GM21619 (cell line): Measurements from ENCODE around the gene ECE1.

Source experiments
- ATAC-seq: cut with Tn5 transposase; IDR thresholded peaks from one replicate; pipeline ENCODE4 v1.9.1; 2021; ENCODE audit not compliant: unreplicated experiment

The ECE1 gene

DNA sequence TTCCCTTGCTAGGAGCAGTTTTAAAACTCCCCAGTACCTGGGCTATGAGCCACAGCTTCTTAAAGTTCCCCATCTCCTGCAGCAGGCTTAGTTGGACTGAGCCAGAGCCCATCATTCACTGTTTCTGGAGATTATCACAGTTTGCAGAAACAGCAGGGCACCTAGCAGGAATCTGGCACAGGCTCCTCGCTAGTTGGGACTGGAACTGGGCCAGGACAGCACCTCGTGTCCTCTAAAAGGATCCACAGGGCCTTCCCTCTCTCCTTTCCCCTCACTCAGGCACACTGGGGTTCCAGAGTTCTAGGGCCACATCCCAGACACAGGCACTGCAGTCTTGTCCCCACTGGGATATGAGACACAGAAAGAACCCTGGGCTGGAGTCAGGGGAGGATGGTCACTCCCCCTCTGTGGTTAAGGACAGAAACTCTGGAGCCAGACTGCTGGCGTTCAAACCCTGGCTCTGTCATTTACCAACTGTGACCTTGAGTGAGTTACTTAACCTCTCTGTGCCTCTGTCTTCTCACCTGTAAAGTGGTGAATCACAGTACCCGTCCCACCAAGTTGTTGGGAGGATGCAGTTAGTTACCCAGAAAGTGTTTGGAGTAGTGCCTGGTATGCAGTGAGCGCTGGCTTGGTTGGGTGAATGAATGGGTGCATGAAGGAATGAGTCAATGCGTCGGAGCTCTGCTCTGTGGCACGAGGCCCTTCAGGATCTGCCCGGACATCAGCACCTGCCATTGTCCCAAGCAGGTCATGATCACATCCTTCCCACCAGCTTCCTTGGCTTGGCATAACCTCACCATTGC is 18.8 kb upstream of the ECE1 start:
- ATAC-seq = no peak

DNA sequence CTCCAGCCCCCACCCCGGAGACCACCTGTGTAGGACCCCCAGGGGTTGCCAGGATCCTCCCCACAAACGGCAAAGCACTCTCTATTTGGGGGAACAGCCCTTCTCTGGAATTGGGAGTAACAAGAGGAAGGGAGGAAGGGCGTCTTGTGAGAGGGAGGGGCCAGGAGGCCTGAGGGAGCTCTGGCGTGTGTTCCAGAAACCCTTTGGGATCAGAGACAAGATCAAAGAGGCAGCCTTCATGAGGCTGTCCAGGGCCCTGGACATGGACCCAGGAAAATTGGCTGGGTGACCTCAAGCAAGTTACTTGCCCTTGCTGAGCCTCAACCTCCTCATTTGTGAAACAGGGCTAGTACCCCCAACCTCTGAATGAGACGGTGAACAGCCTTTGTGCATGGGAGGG is 18.1 kb upstream of the ECE1 start:
- ATAC-seq = no peak

DNA sequence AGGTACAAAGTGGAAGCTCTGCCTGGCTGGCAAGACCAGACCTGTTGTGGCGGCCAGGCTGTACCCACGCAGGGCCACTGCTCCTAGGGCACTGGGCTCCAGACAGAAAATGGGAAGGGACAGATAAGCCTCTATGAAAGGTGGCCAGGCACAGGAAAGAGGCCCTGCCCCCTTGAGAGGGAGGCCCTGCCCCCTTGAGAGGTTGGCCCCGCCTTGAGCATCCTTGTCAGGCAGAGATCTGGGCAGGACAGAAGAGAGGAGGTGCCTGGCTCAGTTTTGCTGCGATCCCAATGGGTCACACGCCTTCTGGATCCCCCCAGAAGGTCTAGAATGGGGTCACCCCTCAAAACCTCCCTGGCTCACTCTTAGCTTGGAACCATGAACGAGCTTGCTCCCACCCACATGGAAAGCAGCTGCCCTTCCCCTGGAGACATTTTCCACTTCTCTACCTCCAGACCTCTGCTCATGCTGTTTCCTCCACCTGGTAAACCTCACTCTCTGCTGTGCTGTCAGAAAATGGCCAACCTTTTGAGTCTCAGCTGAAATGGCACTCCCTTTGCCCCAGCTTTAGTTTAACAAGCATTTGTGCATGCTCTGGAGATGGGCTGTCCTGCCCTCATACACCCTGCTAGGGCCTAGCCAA is 17.5 kb upstream of the ECE1 start:
- ATAC-seq = no peak

DNA sequence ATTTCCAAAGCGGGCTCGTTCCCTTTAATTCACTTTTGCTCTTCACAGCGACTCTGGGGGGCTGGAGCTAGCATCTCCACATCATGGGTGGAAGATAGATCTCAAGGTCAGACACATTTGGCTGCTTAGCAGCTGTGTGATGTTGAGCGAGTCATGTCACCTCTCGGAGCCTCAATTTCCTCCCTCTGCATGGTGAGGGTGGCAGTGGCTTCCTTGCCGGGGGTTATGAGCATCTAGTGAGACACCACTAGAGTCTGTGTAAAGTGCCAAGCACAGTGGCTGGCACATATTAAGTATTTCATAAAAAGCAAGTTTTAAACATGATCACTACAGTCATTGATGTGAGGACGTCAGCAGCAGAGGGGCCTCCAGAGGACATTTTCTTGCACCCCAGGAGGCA is 16.9 kb upstream of the ECE1 start:
- no peak for ATAC-seq

DNA sequence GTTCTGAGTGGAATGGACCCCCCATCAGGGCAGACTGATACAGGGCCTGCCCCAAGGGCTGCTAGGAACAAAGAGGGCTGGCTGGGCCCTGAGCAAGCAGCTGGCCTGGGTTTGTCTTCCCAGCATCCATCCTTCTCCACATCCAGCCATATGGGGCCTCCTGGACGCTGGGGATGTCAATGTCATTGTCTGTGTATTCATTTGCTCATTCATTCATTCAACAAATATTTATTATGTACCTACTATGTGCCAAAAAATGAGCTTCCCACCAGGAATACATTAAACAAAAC is 15.6 kb upstream of the ECE1 start:
- no peak for ATAC-seq

DNA sequence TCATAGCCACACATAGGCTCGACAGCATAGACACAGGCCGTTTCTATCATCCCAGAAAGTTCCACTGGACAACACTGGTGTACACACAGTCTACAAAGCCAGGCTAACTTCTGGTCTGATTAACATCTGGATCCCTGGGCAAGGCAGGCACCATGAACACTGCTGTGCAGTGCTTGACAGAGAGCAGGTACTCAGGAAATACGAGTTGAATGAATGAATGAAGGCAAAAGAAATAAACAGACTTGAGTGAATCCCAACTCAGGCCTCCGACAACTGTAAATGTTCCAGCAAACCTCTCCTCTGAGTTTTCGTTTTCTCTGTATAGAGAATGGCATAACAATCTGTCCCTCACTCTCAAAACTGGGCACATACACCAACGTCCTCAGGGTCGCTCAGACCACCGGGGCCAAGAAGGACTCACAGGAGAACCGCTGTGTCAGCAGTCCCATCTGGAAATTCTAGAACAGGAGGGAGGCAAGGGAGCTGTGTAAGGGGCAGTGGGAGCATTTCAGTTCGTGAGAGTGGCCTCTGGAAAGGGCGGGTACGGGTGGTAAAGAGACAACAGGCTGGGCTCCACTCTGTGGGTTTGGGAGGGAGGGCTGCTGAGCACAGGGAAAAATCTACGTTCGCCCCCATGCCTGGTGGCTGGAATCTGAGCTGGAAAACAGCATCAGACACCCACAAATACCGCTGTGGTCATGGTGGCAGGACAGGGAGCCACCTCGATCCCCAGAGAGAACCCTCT is 15.1 kb upstream of the ECE1 start:
- ATAC-seq = no peak

DNA sequence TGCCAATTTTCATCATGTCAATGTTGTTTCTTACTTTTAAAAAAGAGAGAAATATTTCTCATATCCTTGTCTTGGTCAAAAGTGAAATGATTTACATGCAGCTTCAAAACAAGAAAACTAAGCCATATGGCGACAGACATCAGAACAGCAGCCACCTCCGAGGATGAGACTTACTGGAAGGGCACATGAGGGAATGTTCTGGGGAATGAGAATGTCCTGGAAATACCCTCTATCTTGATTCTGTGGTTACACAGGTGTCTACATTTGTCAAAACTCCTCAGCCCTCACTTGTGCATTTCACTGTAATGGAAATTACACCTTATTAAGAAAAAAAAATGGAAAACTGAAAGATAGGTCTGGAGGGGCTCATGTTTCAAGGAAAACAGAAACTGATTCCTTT is 14.2 kb upstream of the ECE1 start:
- ATAC-seq = no peak

DNA sequence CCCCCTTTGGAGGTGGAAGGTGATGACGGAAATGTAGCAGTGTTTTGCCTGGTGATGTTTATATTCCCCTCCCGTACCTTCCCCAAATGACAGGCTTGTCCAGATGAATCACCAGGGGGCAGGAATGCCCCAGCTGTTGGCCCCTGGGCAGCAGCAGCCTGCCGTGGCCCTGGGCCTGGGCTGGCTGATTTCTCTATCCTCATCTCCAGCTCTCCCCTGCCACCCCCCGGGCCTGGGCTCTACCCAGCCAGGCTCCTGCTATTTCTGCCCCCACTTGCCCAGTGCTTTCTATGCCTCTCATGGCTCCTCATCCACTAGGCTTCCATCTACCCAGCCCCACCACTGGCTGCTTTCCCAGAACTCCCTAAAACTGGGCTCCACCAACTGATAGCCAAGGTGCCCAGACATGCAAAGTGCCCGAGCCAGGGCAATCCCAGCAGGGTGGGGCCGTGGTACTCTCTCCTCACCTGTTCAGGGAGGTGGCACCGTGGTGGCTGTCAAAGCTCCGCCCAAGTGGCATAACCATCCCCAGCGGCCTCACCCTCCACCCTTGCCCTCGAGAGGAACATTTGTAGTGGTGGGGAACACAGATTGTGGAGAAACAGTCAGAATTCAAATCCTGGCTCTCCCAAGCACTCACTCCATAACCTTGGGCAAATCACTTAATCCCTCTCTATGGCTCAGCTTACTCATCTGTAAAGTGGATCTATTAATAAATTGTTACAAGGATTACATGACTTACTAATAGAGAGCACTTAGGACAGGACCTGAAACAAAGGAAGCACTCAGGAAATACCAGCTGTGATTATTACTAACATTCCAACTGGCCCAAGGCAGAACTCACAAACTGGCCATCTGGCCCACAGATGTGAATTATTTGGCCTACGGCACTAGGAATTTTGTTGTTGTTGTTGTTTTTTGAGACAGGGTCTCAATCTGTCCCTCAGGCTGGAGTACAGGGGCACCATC is 12.8 kb upstream of the ECE1 start:
- no peak for ATAC-seq

DNA sequence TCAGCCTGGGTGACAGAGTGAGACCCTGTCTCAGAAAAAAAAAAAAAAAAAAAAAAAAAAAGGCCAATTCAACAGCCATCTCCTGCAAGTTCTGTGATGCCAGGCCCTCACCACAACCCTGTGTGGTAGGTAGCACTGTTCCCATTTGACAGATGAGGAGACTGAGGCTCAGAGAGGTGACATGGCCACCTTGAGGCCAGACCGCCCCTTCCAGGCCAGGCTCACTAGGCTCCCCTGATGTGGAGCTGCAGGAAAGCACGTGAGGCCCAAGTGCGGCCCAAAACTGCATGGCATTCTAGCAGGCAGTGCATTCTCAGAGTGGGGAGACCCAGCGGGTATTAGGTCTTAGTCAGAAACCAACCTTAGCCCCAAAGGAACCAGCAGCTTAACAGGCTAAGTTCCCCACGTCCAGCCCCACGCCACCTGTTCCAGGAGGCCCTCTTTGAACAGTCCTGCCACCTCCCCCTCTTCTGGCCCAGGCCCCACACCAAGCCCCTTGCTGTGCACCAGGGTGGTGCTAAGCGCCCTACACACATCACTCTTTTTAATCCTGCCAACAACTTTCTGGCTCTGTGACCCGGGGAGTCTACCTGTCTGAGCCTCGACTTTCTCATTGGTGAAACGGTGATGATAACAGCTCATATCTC is 11.7 kb upstream of the ECE1 start:
- no peak for ATAC-seq

DNA sequence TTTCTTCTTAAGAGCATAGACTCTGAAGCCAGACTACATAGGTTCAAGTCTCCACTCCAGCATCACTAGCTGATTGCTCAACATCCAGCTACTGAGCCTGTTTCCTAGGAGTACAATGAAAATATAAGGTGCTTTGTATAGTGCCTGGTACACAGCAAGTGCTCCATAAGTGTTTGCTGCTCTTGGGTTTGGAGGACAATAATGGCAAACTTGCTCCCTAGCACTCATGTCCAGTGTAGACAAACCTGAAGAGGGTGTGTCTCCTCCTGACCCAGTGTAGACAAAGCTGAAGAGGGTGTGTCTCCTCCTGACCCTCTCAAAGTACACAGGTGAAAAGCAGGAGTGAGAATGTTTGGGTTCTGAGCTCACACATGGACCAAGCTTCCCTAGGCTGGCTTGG is 10.5 kb upstream of the ECE1 start:
- no peak for ATAC-seq

DNA sequence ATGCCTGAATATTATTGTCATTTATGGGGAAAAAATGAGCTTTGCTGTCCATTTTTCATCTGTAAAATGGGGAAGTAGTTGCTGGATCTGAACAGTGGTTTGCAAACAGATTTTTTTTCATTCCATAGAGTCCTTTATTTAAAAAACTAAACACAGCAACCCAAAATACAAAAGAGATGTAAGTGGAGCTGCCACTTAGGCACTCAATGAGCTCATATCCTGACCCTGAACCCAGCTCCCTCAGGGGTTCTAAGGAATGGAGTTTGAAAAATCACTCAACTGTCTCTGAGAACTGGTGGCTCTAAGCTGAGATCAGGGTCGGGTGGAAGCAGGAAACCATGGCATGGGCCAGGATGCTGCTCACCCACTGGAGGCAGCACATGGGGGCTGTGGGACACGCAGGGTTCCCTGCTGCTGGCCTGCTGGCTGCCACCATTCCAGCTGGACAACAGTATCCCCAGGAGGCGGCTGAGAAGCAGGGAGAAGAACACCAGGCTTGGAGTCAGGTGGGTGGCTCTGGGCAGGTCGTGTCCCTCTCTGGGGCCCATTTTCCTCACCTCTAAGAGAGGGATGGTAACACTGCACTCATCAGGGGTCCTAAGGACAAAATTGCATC is 9.6 kb upstream of the ECE1 start:
- ATAC-seq = no peak

DNA sequence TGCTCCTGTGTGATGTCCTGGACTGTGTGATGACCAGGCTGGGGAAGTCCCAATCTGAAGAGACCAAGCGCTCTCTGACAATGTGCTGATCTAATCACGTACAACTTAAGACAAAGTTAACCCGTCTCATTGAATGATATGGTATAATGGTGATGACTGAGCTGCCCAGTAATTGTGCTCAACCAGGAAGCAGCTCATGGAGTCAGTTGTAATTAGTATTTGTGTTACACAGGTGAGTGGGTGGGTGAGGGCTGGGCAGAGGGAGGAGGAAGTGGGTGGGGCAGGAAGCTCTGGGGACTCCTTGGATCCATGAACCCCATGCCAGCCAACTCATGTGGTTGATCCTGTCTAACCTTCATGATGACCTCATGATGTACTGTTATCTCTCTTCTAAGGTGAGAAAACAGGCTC is 8.7 kb upstream of the ECE1 start:
- no peak for ATAC-seq

DNA sequence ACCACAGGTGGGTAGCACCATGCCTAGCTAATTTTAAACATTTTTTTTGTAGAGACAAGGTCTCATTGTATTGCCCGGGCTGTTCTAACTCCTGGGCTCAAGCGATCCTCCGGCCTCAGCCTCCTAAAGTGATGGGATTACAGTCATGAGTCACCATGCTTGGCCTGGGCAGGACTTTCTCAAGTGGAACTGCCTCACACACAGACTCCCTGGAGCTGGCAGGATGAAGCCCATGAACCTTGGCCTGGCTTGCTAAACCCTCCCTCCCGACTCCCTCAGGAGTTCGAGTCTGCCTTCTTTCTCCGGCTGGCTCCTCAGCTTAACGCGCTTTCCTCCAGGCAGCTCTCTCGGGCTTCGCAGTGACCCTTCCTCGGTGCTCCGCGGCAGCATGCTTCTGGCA is 7.7 kb upstream of the ECE1 start:
- no peak for ATAC-seq

DNA sequence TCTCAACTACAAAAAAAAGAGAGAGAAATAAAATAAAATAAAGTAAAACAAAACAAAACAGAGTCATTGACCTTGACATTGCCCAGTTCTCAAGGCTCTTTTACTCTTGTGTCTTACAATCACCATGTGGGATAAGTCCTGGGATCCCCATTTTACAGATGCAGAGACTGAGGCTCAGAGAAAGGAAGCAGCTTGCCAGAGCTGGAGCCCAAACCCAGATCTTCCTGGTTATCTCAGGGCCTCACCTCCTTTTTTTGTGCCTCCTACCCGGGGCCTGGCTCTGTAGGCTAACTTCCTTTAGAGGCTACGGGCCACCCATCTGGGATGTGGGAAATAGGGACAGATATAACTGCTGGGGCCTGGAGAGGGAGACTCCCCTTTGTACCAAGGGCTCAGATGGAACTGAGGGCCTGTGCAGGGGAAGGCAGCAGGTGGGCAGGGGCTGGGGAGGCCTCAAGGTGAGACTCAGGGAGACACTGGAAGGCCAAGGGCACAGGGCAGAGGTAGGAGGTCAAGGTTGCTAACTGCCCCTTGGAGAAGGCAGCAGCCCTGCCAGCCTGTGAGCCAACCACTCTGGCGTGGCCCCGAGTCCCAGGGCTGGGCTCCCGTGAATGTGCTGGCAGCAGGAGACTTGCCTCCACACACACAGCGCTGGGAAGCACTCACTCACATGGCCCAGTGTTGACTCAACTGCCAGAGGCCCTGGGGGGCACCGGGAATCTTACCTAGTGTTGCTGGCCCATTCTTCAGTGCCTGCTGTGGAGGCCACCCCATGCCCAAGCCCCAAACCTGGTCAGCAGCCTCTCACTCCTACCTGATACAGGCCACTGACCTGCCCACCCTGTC is 6.5 kb upstream of the ECE1 start:
- ATAC-seq = no peak

DNA sequence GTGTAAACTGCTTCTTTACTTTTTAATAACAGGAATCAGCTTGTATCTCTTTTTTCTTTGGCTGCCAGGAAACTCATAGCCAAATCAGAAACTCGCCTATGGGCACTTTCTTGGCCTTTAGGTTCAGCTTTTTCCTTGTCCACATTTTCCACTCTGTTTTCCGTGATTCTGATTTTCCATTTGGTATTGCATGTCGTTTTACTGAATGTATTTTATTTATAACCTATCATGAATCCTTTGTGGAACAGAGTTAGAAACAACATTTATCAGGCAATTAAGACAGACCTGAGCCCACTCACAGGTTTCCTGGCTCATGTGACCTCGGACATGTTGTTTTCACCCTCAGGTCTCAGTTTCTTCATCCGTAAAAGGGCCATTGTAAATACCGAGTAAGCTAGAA is 5.3 kb upstream of the ECE1 start:
- ATAC-seq = no peak

DNA sequence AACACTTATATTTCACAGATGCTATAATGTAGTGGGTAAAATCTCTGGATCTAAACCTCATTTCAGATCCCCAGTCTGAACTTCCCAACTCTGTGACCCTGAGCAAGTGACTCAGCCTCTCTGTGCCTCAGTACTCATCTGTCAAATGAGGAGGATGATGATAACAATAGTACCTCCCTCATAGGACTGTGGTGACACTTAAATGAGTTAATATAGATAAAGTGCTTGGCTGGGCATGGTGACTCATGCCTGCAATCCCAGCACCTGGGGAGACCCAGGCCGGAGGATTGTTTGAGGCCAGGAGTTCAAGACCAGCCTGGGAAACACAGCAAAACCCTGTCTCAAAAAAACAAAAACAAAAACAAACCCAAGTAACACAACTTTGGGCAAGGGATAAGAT is 4.7 kb upstream of the ECE1 start:
- ATAC-seq = no peak

DNA sequence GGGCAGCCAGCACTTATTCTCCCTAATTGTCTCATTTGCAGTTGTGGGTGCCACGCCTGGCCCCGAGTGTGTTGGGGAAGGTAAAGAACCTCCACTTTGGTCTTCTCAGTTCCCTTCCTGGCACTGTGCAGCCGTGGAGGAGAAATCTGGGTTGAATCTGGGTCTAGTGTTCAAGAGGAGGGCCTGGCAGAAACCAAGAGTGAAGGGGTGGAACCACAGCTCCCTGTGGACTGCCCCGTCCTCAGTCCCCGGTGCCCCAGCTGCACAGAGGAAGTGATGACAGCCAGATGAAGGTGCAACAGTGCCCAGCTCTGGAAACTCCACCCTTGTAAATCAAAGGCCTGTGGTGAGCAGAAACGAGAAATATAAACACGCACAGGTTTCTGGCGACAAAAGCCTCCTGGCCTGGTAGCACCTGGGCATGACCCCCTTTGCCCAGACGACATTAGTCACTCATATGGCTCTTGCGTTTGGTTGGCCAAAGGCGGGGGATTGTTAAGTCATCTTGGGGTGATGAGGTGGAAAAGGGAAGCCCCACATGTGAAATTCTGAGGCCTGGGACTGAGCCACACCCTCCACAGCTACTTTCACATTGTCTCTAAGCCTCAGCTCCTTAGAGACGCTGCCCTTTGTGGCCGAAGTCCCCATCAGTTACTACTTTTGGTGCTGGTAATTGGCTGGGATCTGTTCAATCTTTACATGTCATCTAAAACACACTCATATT is 4.2 kb upstream of the ECE1 start:
- ATAC-seq = peak; percentile 51

DNA sequence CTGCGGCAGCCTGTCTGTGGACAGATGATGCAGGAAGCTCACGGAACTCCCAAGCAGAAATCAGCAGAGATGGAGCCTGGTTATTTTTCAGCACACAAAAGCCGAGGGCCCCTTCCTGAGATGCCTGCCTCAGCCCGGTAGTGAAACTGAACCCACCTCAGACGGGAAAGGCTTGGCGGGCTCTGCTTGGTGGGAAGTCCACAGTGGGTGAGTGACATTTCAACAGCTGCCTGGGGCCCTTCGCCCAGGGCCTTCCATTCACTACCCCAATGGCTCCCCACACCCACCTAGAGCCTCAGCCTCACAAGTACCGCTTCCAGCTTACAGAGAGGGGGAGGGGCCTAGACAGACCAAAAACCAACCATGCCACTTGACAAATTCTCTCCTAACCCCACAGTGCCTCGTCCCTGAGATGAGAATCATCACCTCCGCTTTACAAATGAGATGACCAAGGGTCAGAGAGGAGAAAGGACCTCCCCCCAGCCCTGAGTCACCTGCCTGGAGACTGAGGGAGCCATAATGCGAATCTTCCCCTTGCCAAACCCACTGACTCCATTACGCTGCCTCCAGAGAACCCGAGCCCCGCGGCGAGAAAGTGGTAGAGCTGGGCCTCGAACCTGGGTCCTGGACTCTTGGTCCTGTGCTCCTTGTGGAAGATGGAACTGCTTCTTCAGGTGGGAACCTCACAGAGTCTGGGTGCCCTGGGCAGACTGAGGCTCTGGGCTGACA is 3.4 kb upstream of the ECE1 start:
- ATAC-seq = peak; percentile 26
